Measurements from ENCODE around the gene SVIL. TPM values are rescaled to one million over a fixed set of nuclear protein-coding genes. Genes with fewer than 3 reads are reported as not detected.

Gene SVIL
- total RNA-seq, 1 experiment from 2014 or later = 15.3 TPM

GRCh38 chr10:29420744-29421143 is 214.0 kb downstream of the SVIL start:
- H3K23me2 ChIP-seq (ENCODE audit: insufficient read length, low read depth, low read length, poor library complexity, severe bottlenecking) = no peaks in the 10 kb centered on the region
- H2BK12ac ChIP-seq (ENCODE audit: insufficient read length, low read depth, low read length) = no peak overlapping the region
- H3K79me2 ChIP-seq (ENCODE audit: insufficient read depth, low read length) = no peaks in the 10 kb centered on the region
- H2AFZ ChIP-seq (ENCODE audit: low read length) = no peak overlapping the region
- no peak overlapping the region for H2AK5ac ChIP-seq (ENCODE audit: insufficient read length, low read length)
- no peak overlapping the region for H2BK120ac ChIP-seq (ENCODE audit: low read depth, low read length, poor library complexity, severe bottlenecking)
- H2BK5ac ChIP-seq (ENCODE audit: insufficient read length, low read length) = no peak overlapping the region
- no CpG with 5 or more reads among the region's 4 CpGs for WGBS (ENCODE audit: extremely low coverage, insufficient read length, low lambda C conversion rate)
- H3K4me1 ChIP-seq (ENCODE audit: insufficient read depth, low read length) = no peaks in the 10 kb centered on the region
- no peak overlapping the region for H3K56ac ChIP-seq (ENCODE audit: insufficient read length, low read depth, low read length)
- no peaks in the 10 kb centered on the region for H3K9me3 ChIP-seq (ENCODE audit: control insufficient read depth, low read depth, low read length)
- H4K20me1 ChIP-seq (ENCODE audit: control insufficient read depth, insufficient read depth, insufficient read length) = no peaks in the 10 kb centered on the region
- no peak overlapping the region for H3T11ph ChIP-seq (ENCODE audit: low read length)
- no peak overlapping the region for H3K9ac ChIP-seq (ENCODE audit: extremely low read depth, insufficient read length, low read length)
- H3K27me3 Mint-ChIP-seq (ENCODE audit: low read depth) = peaks cover 1% of the 10 kb centered on the region; the same call in 1 of the 2 replicates
- no peaks in the 10 kb centered on the region for H3K27me3 ChIP-seq (ENCODE audit: insufficient read depth, low read length)
- H3K27ac Mint-ChIP-seq = no peak overlapping the region
- H3K4ac ChIP-seq (ENCODE audit: low read depth, low read length) = no peak overlapping the region
- H3K27ac ChIP-seq (ENCODE audit: insufficient read length, low read depth, low read length) = no peak overlapping the region
- H4K5ac ChIP-seq (ENCODE audit: insufficient read length, low read depth, low read length) = no peak overlapping the region
- no peak overlapping the region for H3K18ac ChIP-seq (ENCODE audit: insufficient read length, low read depth, low read length)
- H4K8ac ChIP-seq (replicated peaks; ENCODE audit: insufficient read length, low read depth, low read length) = no peak overlapping the region
- no peak overlapping the region for H3K4me3 Mint-ChIP-seq
- no peak overlapping the region for H3K14ac ChIP-seq (ENCODE audit: insufficient read depth, low read length)
- peaks cover 0 to 2% of the 10 kb centered on the region in 2 experiments; a peak in 2 of 5 replicates for H3K9me3 Mint-ChIP-seq
- no peaks in the 10 kb centered on the region for H3K79me1 ChIP-seq (ENCODE audit: insufficient read depth, low read depth, low read length, poor library complexity, severe bottlenecking)
- no peaks in the 10 kb centered on the region for H3K4me1 Mint-ChIP-seq
- H2BK20ac ChIP-seq (ENCODE audit: low read depth, low read length, poor library complexity, severe bottlenecking) = no peak overlapping the region
- no peak overlapping the region for H4K91ac ChIP-seq (ENCODE audit: insufficient read length, low read depth, low read length)
- H2BK15ac ChIP-seq (ENCODE audit: low read depth, low read length) = no peak overlapping the region
- TF ChIP-seq CTCF (conservative IDR thresholded peaks at IDR 0.05) = no peak
- no peak overlapping the region for H3K4me2 ChIP-seq (ENCODE audit: insufficient read depth, insufficient read length, low read length)
- H3K36me3 Mint-ChIP-seq (ENCODE audit: insufficient read depth in 1 of 3, low read depth in 3 of 3) = no peaks in the 10 kb centered on the region
- no peak for DNase-seq
- no peak overlapping the region for H3K23ac ChIP-seq (ENCODE audit: insufficient read length, low read depth, low read length)
